HFFc6 (cell line): Measurements from ENCODE around the gene MX1. TPM values are rescaled to one million over a fixed set of nuclear protein-coding genes. Genes with fewer than 3 reads are reported as not detected.

Source experiments
- DNase-seq: peaks from one replicate; pipeline ENCODE4 v3.0.0-alpha.2; 2018
- H3K27ac Mint-ChIP-seq: 2 replicates; pipeline ENCODE4 v1.8.0; 2020; ENCODE audit warnings: mild to moderate bottlenecking, mixed read lengths
- H3K27me3 Mint-ChIP-seq: 2 replicates; pipeline ENCODE4 v1.8.0; 2021; ENCODE audit warnings: mild to moderate bottlenecking, moderate library complexity, mixed read lengths; ENCODE audit not compliant: insufficient read depth
- H3K36me3 Mint-ChIP-seq: 2 replicates; pipeline ENCODE4 v1.8.0; 2021; ENCODE audit warnings: low read depth, mixed read lengths
- H3K4me1 Mint-ChIP-seq: 2 replicates; pipeline ENCODE4 v1.8.0; 2020; ENCODE audit warnings: low read depth, mixed read lengths
- H3K4me3 Mint-ChIP-seq: 2 replicates; pipeline ENCODE4 v1.8.0; 2020; ENCODE audit warnings: mild to moderate bottlenecking, moderate library complexity, mixed read lengths
- H3K9me3 Mint-ChIP-seq: 2 replicates; pipeline ENCODE4 v1.8.0; 2020; ENCODE audit warnings: mild to moderate bottlenecking, mixed read lengths
- total RNA-seq, 6 experiments: library from RNA; stranded (reverse); fragmentation: NEBNext Ultra II Directional; extraction: Animal tissue kit (Norgen Biotek cat#: 25700); gene quantifications; 2 replicates in 1 of 6; 3 replicates in 5 of 6; pipeline ENCODE4 v1.2.3, GENCODE V29; 2021
- TF ChIP-seq, protein P1 (sequence below): fragments of 200-600 bp; sonication (generic); IDR thresholded peaks from 2 replicates; pipeline ENCODE4 v1.5.0; 2021; ENCODE audit warnings: antibody characterized with exemption, mild to moderate bottlenecking

MX1 gene
- total RNA-seq, 6 experiments from 2014 or later: 0.61 to 1.2 (median 0.85) TPM

DNA sequence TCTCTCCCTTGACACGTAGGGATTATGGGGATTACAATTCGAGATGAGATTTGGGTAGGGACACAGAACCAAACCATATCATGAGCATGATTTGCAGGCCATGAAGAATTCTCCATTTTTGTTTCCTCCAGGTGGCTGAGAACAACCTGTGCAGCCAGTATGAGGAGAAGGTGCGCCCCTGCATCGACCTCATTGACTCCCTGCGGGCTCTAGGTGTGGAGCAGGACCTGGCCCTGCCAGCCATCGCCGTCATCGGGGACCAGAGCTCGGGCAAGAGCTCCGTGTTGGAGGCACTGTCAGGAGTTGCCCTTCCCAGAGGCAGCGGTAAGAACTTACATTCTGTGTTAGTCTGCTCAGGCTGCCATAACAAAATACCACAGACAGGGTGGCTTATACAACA is 9.7 kb downstream of the MX1 start:
- Mint-ChIP-seq H3K27me3 (peaks cover 4% of the 10 kb centered on the region), H3K9me3 (peaks cover 9% of the 10 kb centered on the region), H3K27ac (no peak overlapping the region), H3K36me3 (no peaks in the 10 kb centered on the region; the same call in 1 of the 2 replicates), H3K4me3 (no peak overlapping the region), H3K4me1 (no peaks in the 10 kb centered on the region)
- TF ChIP-seq, protein P1, sequence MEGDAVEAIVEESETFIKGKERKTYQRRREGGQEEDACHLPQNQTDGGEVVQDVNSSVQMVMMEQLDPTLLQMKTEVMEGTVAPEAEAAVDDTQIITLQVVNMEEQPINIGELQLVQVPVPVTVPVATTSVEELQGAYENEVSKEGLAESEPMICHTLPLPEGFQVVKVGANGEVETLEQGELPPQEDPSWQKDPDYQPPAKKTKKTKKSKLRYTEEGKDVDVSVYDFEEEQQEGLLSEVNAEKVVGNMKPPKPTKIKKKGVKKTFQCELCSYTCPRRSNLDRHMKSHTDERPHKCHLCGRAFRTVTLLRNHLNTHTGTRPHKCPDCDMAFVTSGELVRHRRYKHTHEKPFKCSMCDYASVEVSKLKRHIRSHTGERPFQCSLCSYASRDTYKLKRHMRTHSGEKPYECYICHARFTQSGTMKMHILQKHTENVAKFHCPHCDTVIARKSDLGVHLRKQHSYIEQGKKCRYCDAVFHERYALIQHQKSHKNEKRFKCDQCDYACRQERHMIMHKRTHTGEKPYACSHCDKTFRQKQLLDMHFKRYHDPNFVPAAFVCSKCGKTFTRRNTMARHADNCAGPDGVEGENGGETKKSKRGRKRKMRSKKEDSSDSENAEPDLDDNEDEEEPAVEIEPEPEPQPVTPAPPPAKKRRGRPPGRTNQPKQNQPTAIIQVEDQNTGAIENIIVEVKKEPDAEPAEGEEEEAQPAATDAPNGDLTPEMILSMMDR: no peak
- no peak for DNase-seq

DNA sequence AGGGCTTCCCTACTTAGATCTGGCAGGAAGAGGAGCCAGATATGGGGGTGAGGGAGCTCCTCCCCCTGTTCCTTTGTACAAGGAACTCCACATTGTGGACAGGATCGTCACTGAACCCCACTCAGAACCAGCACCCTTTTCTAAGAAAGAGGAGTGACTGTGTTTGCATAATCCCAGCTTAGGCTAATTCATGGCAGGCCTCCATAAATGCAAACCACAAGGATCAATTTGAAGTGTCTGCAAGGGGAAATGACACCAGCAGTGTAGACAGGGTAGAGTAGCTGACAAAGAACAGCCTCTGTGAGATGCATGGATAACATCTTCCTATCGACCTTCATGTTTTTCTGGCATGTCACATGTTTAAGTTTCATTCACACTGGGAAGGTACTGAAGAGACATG is 11.7 kb downstream of the MX1 start:
- Mint-ChIP-seq H3K4me1 (no peaks in the 10 kb centered on the region), H3K9me3 (peaks cover 9% of the 10 kb centered on the region), H3K36me3 (no peaks in the 10 kb centered on the region; the same call in 1 of the 2 replicates), H3K27me3 (peaks cover 2% of the 10 kb centered on the region), H3K27ac (no peak overlapping the region), H3K4me3 (no peak overlapping the region)
- no peak for DNase-seq
- TF ChIP-seq, protein P1: no peak

DNA sequence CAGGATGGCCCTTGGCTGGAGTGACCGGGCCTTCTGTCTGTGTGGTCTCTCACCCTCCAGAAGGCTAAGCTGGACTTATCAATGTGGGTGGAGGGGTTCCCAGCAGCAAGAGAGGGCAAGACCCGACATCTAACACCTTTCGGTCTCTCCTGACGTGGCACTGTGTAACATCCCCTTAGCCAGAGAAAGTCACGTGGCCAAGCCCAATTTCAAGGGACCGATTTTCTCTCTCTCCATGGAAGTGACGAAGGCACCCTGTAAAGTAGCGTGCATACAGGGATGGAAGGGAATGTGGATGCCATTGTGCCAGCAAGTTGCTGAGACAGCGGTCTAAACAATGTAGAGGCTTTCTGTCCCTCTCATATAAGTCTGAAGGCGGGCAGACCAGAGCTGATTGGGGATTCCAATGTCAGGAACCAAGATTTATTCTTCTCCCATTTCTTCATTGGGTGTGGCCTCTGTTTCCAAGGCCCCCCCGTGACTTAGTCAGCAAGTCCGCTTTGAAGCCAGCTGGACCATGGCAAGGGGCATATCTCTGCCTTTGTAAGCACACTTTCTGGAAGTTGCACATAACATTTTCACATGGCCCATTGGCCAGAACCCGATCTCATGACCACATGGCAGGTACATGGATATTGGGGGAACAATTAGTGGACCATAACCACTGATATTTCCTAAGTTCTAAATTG is 12.5 kb downstream of the MX1 start:
- H3K4me1 Mint-ChIP-seq: no peaks in the 10 kb centered on the region
- peaks cover 9% of the 10 kb centered on the region for H3K9me3 Mint-ChIP-seq
- TF ChIP-seq, protein P1: no peak
- no peaks in the 10 kb centered on the region; the same call in 1 of the 2 replicates for H3K36me3 Mint-ChIP-seq
- peaks cover 2% of the 10 kb centered on the region for H3K27me3 Mint-ChIP-seq
- H3K27ac Mint-ChIP-seq: no peak overlapping the region; the same call in 1 of the 2 replicates
- DNase-seq: no peak
- H3K4me3 Mint-ChIP-seq: no peak overlapping the region

DNA sequence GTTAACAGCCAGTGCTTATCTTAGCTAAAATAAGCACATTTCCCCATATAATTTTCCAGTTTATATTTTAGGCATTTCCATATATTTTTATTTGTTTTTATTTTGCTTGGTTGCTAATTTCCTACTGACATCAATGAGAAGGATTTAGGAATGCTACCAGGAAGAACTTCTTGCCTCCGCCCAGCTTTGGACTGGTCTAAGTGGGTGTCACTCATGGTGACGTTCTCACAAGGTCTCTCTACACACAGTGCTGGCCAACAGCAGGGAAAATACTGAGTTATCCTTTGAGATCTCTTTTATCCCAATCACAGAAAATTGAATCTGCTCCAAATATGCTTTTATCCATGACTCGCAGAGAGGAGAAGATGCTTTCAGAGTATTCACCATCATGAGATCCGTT is 13.2 kb downstream of the MX1 start:
- H3K4me1 Mint-ChIP-seq: no peaks in the 10 kb centered on the region
- no peak overlapping the region for H3K27ac Mint-ChIP-seq
- no peaks in the 10 kb centered on the region; the same call in 1 of the 2 replicates for H3K36me3 Mint-ChIP-seq

DNA sequence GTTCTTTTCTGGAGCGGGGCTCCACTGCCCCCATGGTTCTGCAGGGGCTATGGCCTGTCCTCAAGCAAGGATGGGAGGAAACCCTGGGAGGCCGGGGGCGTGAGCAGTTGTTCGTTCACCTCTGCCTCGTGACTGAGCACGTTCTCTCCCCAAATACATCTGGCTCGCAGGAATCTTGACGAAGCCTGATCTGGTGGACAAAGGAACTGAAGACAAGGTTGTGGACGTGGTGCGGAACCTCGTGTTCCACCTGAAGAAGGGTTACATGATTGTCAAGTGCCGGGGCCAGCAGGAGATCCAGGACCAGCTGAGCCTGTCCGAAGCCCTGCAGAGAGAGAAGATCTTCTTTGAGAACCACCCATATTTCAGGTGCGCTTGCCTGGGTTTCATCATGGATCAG is 15.5 kb downstream of the MX1 start:
- no peak overlapping the region for H3K4me3 Mint-ChIP-seq
- no peak overlapping the region for H3K27ac Mint-ChIP-seq
- no peaks in the 10 kb centered on the region; the same call in 1 of the 2 replicates for H3K4me1 Mint-ChIP-seq
- H3K36me3 Mint-ChIP-seq: no peaks in the 10 kb centered on the region
- no peaks in the 10 kb centered on the region; the same call in 1 of the 2 replicates for H3K9me3 Mint-ChIP-seq
- peaks cover 2% of the 10 kb centered on the region for H3K27me3 Mint-ChIP-seq
- TF ChIP-seq, protein P1: no peak
- DNase-seq: no peak

More for the DNA sequence above, 13.2 kb downstream of the MX1 start:
- Mint-ChIP-seq H3K4me3 (no peak overlapping the region), H3K9me3 (peaks cover 9% of the 10 kb centered on the region), H3K27me3 (peaks cover 2% of the 10 kb centered on the region)
- peak; percentile 43 for DNase-seq
- TF ChIP-seq, protein P1: no peak
